NCI-H345 treated with DMSO at 0.1 percent for 48 hours (cell line): ENCODE data around the gene GATA5.

Source experiments
- DNase-seq: peaks from one replicate; lab custom pipeline; 2025; ENCODE audit not compliant: unreplicated experiment; lab: John Stamatoyannopoulos, UW

Gene GATA5

GRCh38 chr20:62418709-62419487 is 56.9 kb downstream of the GATA5 start:
- DNase-seq: no peak

DNA sequence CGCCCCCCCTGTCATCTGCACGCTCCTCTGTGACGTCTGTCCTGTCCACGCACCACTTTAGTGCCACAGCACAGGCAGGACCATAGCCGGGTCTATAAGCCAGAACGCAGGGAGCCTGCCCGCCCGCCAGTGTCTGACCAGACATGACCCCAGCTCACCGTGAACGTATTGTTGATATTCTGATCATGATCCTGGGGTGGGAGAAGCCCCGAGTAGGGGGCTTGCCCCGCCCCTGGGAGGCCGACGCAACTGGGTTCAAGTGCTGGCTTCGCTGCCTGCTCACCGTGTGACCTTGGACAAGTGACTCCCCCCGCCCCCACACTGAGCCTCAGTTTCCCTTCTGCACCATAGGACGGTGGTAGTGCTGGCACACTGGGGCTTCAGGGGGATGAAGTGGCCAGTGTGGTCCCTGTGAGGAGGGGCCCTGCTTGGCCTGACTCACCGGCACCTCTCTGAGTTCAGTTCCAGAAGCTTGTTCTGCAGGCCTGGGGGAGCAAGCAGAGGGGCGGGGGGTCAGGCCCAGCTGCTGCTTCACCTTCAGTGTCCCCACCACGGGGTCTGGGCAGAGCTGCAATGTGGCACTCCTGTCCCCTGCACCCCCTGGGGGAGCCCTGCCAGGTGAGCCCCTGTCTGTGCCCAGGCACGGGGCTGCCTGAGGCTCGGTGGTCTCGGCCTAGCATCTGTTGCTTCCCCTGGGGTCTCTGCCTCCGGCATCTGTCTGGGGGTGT is 57.6 kb downstream of the GATA5 start:
- no peak for DNase-seq

GRCh38 chr20:62416651-62417637 is 58.9 kb downstream of the GATA5 start:
- no peak for DNase-seq

DNA sequence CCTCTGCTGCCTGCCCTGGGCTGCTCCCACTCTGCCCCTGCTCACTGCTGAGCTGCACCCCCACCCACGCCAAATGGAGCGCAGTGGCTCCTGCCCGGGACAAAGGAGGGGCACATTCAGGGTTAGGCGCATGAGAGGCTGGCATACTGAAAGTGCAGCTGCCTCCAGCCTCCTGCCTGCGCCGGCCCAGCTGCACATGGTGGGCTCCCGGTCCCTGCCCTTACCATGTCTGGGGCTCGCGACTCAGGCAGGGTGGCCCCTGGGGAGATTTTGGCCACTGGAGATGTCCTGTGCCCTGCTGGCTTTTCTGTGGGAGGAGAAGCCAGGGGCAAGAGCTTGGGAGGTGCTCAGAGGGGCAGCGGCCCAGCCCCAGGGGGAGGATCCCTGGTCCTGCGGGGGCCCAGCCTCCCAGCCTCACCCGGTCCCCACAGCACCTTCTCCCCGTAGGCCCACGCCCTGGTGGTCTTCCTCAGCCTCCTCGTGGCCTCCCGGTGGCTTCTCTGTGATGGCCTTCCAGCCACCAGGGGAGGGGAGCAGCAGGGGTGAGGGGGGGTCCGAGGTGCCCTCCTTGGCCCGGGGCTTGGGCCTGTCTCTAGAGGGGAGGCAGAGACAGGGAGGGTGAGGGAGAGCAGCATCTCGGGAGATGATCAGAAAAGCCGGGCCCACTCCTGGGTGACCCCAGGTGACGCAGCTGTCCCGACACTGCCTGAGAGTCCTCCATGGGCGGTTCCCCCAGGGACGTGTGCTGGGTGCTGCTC is 60.3 kb downstream of the GATA5 start:
- no peak for DNase-seq

DNA sequence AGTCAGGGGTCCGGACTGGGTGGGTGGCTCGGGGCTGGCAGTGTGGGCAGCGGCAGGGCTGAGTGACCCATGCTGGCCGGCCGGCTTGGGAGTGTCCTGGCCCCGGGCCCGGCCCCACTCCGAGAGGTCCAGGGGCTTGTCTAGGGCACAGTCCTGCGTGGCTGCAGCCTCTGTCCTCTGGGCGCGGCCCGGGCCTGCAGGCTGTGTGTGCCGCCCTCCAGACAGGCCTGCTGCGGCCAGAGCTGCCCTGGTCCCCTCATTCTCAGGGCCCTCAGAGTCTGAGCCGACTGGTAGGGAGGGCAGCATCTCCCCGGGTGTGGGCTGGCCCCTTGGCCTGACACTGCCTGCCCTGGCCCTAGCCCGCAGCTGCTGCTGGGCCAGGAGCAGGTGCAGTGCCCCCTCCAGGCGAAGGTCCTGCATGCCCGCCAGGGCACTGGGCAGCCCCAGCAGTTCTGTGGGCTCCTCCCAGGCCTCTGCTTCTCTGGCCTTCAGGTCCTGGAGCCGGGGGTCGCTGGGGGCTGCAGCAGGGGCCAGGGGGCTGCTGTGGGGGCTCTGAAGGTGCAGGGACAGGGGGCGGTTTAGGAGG is 61.8 kb downstream of the GATA5 start:
- no peak for DNase-seq
